IPS-NIHi11 (cell line): Measurements from ENCODE around the gene SFXN2.

Experiments
- DNase-seq: peaks from one replicate; pipeline ENCODE4 v3.0.0; 2012; ENCODE audit warnings: mixed read lengths, low spot score

The SFXN2 gene

DNA sequence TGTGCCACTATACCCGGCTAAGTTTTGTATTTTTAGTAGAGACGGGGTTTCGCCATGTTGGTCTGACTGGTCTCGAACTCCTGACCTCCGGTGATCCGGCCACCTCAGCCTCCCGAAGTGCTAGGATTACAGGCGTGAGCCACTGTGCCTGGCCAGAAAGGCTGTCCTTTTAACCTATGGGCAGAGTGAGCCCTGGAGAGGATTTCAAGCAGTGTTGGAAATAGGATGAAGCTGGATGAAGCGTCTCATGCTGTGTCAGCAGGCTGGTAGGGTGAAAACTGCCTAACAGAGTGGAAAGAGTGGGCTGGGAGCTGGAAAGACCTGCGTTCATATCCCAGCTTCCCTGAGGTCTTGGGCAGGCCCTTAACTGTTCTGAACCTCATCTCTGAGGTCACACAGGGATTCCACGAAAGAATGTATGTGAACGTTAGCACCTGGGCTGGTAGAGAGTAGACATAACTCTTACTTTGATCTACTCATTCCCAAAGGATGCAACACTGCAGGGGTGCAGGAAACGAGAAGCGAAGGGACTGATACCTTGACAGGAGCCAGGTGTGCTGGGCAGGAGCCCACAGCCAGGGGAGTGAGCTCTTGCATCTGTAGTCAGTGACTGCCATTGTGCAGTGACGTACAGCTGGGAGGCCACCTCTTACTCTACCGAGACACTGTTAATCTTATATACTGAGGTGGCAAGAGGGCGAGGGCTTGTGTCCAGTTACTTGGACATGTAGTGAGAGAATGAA, 63.4 kb downstream of the SFXN2 start:
- DNase-seq: no peak

DNA sequence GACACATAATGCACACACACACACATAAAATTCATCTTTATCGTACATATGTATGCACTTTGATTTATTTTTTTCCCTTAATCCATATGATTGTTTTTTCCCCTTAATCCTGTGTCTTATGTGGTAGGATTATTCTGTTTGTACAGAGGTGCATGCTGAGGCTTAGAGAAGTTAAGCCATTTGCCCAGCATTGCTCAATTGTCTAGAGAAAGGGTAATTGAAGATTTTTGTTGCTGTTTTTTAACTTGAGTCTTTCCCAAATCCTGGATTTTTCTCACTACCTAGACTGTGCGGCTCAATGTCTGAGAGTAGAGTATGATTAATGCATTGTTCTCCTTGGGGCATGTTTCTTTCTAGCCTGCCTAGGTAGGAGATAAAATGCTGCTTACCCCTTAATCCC, 64.3 kb downstream of the SFXN2 start:
- DNase-seq: no peak

DNA sequence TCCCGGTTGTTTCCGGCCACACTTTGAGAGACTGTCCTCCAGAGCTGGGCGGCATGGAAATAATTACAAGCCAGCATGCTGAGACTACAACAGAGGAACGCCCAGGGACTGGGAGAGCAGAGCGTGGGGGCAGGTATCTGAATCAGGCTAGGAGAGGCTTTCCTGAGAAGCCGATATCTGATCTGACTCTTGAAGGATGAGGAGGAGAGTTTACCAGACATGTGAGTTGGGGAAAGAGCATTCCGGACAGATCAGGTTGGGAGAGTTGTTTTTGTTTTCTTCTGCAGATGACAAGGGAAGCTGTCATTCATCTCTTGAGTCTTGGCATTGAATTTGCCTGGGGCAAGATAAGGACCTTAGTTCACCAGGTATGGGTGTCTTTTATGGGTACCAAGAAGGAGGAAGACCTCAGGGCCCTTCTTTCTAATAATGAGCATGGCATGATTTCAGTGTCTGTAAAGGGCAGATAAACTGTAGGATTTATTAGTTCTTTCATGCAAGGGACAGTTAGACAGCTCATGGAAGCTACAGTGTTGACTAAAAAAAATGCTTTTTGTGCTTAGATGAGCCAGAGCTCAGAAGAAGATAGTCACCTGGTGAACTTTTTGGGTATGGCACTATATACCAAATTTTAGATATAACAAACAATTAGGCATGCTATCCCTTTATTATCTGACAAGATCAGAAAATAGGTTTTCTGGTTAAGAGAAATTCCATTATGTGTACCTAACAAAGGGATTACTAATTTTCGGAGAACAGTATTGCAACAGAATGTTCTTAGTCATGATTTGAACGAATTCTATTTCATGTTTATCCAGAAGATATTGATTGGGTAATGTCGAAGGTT, 65.5 kb downstream of the SFXN2 start:
- no peak for DNase-seq

DNA sequence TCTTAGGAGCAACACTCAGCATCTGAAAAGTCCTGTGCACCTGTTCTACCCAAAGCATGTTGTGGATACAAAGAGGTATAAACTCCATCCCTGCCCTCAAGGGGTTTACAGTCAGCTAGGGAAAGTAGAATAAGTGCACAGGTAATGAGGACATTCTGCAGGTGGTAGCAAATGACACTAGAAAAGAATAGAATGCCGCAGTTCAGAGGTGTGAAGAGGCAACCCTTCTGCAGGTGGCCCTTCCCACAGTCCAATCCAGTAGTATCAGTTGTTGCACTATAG, 66.0 kb downstream of the SFXN2 start:
- no peak for DNase-seq

DNA sequence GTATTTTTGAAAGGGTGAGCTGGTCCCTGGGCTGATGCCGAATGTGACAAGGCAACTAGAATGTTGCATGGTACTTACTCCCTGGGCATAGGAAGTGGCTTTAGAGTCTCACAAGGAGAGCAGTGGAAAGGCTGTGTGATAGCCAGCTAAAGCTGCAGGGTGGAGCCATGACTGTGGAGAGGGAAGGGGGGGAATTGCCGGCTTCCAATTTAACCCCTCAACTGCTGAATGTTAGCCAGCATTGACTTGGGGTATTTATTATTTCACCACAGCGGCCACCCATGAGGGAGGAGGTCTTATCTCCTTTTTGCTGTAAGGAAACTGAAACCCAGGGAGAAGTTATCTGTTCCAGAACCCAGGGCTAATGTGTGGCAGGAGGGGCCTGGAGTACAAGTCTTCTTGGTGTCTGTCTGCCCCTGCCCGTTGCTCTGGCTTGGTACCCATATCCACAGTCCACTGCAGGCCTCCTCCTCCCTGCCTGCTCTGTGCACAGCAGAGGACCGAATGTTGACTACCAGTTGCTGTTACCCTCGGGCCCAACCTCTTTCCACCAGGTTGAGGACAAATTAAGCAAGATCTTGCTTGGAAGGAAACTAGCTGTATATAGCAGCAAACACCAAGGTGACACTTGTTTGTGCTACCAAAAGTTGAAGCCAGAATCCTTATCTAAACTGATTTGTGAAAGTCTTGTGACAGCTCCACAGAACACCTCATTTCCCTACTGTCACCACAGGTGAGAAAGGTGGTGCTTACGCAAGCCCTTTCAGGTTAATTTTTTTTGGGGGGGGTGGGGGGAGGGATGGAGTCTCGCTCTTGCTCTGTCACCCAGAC, 66.9 kb downstream of the SFXN2 start:
- peak; percentile 46 for DNase-seq

DNA sequence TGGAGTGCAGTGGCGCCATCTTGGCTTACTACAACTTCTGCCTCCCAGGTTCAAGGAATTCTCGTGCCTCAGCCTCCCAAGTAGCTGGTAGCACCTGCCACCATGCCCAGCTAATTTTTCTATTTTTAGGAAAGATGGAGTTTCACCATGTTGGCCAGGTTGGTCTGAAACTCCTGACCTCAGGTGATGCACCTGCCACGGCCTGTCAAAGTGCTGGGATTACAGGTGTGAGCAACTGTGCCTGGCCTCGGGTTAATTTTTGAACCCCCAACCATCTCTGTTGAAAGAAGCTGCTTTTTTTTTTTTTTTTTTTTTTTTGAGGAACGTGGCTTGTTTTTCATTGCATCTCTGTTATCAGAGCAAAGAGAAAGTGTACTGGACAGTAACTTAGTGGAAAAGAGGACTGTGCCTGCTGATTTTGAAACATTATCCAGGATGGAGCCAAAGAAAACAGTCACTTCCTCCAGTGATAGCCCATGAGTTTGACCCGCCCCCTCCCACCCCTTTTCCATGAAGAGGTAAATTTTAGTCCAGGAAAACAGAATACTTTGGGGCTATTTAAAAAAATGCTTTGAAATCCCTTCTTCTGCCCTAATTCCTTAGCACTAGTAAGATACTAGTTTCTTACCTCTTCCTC, 67.6 kb downstream of the SFXN2 start:
- no peak for DNase-seq

DNA sequence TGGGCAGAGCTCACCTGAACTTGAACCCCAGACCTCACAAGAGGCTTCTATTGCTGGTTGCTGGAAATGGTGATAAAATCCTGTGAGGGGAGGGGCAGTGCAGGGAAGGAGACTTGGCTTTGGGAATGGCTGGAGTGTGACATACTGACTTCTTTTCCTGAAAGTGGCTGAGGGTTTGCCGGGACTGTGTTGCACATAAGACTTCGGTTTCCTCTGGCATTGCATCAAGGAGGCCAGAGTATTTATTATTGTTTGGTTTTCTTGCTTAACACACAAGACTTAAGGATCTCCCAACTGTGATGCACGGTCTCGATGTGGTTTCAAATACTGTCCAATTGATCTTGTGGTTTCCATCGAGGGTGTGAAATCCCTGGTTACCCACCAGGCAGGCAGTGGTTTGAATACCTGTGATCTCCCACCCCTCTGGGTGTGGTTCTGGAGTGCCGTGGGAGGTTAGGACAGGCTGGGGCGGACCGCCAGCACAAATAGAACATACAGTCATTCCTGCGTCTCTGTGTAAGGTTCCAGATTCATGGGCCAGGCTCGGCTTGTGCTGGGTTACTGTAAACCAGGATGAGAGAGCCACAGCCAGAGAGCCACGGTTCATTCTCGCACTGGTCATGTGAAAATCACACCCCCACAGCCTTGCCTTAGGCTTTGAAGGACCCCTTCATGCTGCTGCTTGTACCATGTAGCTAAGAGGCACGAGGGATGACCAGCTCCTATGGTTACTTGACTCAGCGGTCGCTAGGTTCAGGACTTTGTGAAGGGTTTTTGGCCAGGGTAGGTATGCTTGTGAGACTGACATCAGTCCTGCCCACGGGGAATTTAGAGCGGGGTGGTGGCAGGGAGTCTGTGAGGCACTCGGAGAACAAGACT, 68.5 kb downstream of the SFXN2 start:
- no peak for DNase-seq

DNA sequence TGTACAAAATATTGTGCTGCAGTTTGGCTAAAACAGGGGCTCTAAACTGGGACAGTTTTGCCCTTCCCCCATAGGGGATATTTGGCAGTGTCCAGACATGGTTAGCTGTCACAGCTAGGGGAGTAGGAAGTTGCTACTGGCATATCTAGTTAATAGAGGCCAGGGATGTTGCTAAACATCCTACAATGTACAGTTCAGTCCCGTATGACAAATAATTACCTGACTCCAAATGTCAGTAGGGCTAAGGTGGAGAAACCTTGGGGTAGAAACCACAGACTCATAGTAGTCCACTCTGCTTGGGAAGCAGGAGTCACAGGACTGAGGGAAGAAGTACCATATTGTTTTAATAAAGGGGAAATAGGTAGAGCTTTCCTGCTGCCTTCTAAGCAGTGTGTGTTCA, 69.1 kb downstream of the SFXN2 start:
- DNase-seq: no peak

DNA sequence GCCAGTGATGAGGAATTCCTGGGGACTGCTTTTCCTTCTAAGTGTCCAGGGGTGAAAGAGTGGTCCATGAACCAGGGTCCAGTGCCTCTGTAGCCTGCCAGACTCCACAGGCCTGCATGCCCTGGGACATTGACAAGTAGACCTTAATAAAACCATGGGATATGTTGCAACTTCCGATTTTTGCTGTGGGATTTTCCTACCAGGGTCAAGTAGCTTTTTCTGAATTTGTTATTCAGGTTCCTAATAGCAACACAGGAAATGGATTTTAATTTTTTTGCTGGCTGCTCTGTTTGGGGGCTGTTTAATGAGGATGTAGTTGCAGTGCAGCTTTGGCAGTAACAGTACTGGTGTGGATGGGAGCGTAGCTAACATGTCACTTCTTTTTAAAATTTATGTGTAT, 71.4 kb downstream of the SFXN2 start:
- DNase-seq: no peak

DNA sequence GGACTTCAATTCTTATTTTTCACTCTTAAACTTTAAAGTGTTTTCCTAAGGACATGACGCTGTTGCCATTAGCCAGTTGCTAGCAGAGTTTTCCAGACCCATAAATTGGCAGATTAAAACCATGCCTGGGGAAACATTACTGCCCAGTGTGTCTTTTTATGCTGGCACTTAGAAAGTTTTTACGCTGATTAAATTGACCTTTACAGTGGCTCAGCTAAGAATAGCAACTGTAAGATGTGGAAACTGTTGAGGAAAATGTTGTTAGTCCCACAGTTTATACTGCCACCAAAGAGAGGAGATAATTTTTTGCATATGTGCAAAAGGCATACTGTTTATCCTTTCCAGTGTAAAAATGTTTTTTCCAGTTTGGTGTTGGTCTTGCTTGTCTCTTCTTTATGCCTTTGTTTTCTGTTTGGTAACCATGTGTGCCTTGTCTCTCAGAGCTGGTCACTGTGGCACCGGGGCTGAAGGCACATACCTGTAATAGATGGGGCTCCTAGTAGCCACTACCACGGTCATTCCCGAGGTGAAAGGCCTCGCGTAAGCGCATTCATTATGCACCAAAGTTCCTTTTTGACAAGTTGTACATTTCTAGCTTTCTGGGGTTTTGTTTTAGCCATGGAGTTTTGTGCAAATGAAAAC, 77.4 kb downstream of the SFXN2 start:
- no peak for DNase-seq
